Activated CD8-positive, alpha-beta memory T cell treated with anti-CD3 and anti-CD28 coated beads, Interleukin-2, amount 10 ng/mL, durations not matched to agents 7 days and 5 days (primary cell): ENCODE measurements around the gene PRKCI. TPM values are rescaled to one million over a fixed set of nuclear protein-coding genes. Genes with fewer than 3 reads are reported as not detected.
"Not testable (repeated sequence)": the region's sequence is repeated elsewhere in the genome, so short reads cannot be mapped to it uniquely, and the experiment has no call there.

Source experiments
- ATAC-seq: fragments of 150-1000 bp; cut with Tn5 transposase; one replicate; pipeline ENCODE4 v1.10.0; 2021; ENCODE audit warnings: moderate library complexity
- CTCF ChIA-PET: fragments of 350-600 bp; sonication (Branson Sonifier 250); formaldehyde crosslinking; loops from one replicate; lab custom pipeline; 2021; ENCODE audit warnings: antibody characterized with exemption; lab: Charles Lee
- DNase-seq: peaks from one replicate; pipeline ENCODE4 v3.0.0-alpha.2; 2020
- H3K27ac Mint-ChIP-seq: one replicate; pipeline ENCODE4 v1.8.0; 2021; ENCODE audit warnings: mild to moderate bottlenecking, mixed read lengths
- H3K27me3 Mint-ChIP-seq: one replicate; pipeline ENCODE4 v1.8.0; 2021; ENCODE audit warnings: mixed read lengths
- H3K36me3 Mint-ChIP-seq: one replicate; pipeline ENCODE4 v1.8.0; 2021; ENCODE audit warnings: mild to moderate bottlenecking, mixed read lengths
- H3K4me1 Mint-ChIP-seq: one replicate; pipeline ENCODE4 v1.8.0; 2021; ENCODE audit warnings: mixed read lengths
- H3K4me3 Mint-ChIP-seq: one replicate; pipeline ENCODE4 v1.8.0; 2021; ENCODE audit warnings: mild to moderate bottlenecking, moderate library complexity, mixed read lengths
- H3K9me3 Mint-ChIP-seq: one replicate; pipeline ENCODE4 v1.8.0; 2022; ENCODE audit warnings: low read depth, mixed read lengths
- total RNA-seq, 2 experiments: library from RNA; stranded (reverse); gene quantifications; one replicate each; pipeline ENCODE4 v1.2.3, GENCODE V29; 2021

PRKCI gene
- total RNA-seq, 2 experiments from 2014 or later: 13.3 to 16.4 TPM

GRCh38 chr3:170277311-170277710 lies 55.1 kb downstream of the PRKCI start:
- DNase-seq: not testable (repeated sequence)

GRCh38 chr3:170277833-170278580 lies 55.8 kb downstream of the PRKCI start:
- Mint-ChIP-seq H3K36me3 (peaks cover 30% of the 10 kb centered on the region), H3K4me3 (peak overlapping the region; percentile 78), H3K27me3 (no peaks in the 10 kb centered on the region), H3K27ac (peak overlapping the region; percentile 86), H3K9me3 (no peaks in the 10 kb centered on the region), H3K4me1 (peaks cover 24% of the 10 kb centered on the region)
- no peak for DNase-seq
- CTCF ChIA-PET: interaction anchor here (1.2 to 1.5 kb wide), 2 partner anchors 34 to 98 kb away, joined by 3 read pairs; no protein-coding TSS in a partner anchor
- peak; percentile 76 for ATAC-seq

More at GRCh38 chr3:170277311-170277710, 55.1 kb downstream of the PRKCI start:
- not testable (repeated sequence) for H3K9me3 Mint-ChIP-seq, H3K27me3 Mint-ChIP-seq
- Mint-ChIP-seq H3K27ac (peak overlapping the region; percentile 86), H3K36me3 (peaks cover 30% of the 10 kb centered on the region), H3K4me1 (peaks cover 24% of the 10 kb centered on the region), H3K4me3 (peak overlapping the region; percentile 56)
- CTCF ChIA-PET: interaction anchor here (1.0 to 1.5 kb wide), 3 partner anchors 35 to 99 kb away, joined by 3 read pairs; partner anchors contain the start of gene PRKCI
- peak; percentile 64 for ATAC-seq

- Mint-ChIP-seq H3K27me3 (no peaks in the 10 kb centered on the region), H3K4me1 (peaks cover 24% of the 10 kb centered on the region), H3K36me3 (peaks cover 28% of the 10 kb centered on the region), H3K9me3 (no peaks in the 10 kb centered on the region), H3K4me3 (no peak overlapping the region), H3K27ac (no peak overlapping the region)
- CTCF ChIA-PET: interaction anchor here (1.5 kb wide), 1 partner anchor 34 kb away, joined by 3 read pairs; no protein-coding TSS in a partner anchor
- DNase-seq (no peak), ATAC-seq (no peak)
These were observed 56.4 kb downstream of the PRKCI start for GRCh38 chr3:170278627-170279026.

GRCh38 chr3:170290194-170290593 lies 68.0 kb downstream of the PRKCI start:
- H3K4me3 Mint-ChIP-seq: no peak overlapping the region
- no peaks in the 10 kb centered on the region for H3K4me1 Mint-ChIP-seq
- H3K36me3 Mint-ChIP-seq: peaks cover 6% of the 10 kb centered on the region
- no peak overlapping the region for H3K27ac Mint-ChIP-seq
- CTCF ChIA-PET: no interaction called here
- no peak for DNase-seq
- H3K9me3 Mint-ChIP-seq: no peaks in the 10 kb centered on the region
- H3K27me3 Mint-ChIP-seq: no peaks in the 10 kb centered on the region
- no peak for ATAC-seq

- Mint-ChIP-seq H3K27me3 (no peaks in the 10 kb centered on the region), H3K9me3 (no peaks in the 10 kb centered on the region), H3K4me3 (no peak overlapping the region), H3K36me3 (peaks cover 8% of the 10 kb centered on the region), H3K4me1 (no peaks in the 10 kb centered on the region), H3K27ac (no peak overlapping the region)
- CTCF ChIA-PET: no interaction called here
- ATAC-seq (no peak), DNase-seq (no peak)
These were observed 73.4 kb downstream of the PRKCI start for GRCh38 chr3:170295586-170295985.

GRCh38 chr3:170296703-170297102 lies 74.5 kb downstream of the PRKCI start:
- Mint-ChIP-seq H3K4me3 (no peak overlapping the region), H3K27me3 (no peaks in the 10 kb centered on the region), H3K27ac (no peak overlapping the region), H3K4me1 (no peaks in the 10 kb centered on the region), H3K9me3 (no peaks in the 10 kb centered on the region), H3K36me3 (peaks cover 8% of the 10 kb centered on the region)
- DNase-seq: no peak
- CTCF ChIA-PET: no interaction called here
- no peak for ATAC-seq

- DNase-seq (no peak), ATAC-seq (no peak)
- Mint-ChIP-seq H3K27ac (no peak overlapping the region), H3K9me3 (no peaks in the 10 kb centered on the region), H3K4me1 (no peaks in the 10 kb centered on the region), H3K4me3 (no peak overlapping the region), H3K27me3 (no peaks in the 10 kb centered on the region), H3K36me3 (peaks cover 7% of the 10 kb centered on the region)
- CTCF ChIA-PET: no interaction called here
These were observed 79.2 kb downstream of the PRKCI start for GRCh38 chr3:170301405-170301804.

GRCh38 chr3:170302008-170302407 lies 79.8 kb downstream of the PRKCI start:
- no peak overlapping the region for H3K4me3 Mint-ChIP-seq
- no peak overlapping the region for H3K27ac Mint-ChIP-seq
- DNase-seq: no peak
- CTCF ChIA-PET: no interaction called here
- H3K4me1 Mint-ChIP-seq: no peaks in the 10 kb centered on the region
- H3K9me3 Mint-ChIP-seq: no peaks in the 10 kb centered on the region
- H3K27me3 Mint-ChIP-seq: no peaks in the 10 kb centered on the region
- peaks cover 7% of the 10 kb centered on the region for H3K36me3 Mint-ChIP-seq
- ATAC-seq: no peak

- H3K36me3 Mint-ChIP-seq: peaks cover 1% of the 10 kb centered on the region
- H3K4me1 Mint-ChIP-seq: no peaks in the 10 kb centered on the region
- no peak for ATAC-seq
- no peak overlapping the region for H3K27ac Mint-ChIP-seq
- H3K4me3 Mint-ChIP-seq: no peak overlapping the region
- CTCF ChIA-PET: interaction anchor here (0.7 kb wide), 1 partner anchor 352 kb away, joined by 3 read pairs; no protein-coding TSS in a partner anchor
- no peaks in the 10 kb centered on the region for H3K9me3 Mint-ChIP-seq
- no peak for DNase-seq
- no peaks in the 10 kb centered on the region for H3K27me3 Mint-ChIP-seq
These were observed 83.8 kb downstream of the PRKCI start for GRCh38 chr3:170306015-170306414.

GRCh38 chr3:170307671-170308405 lies 85.6 kb downstream of the PRKCI start:
- no peak for ATAC-seq
- H3K27me3 Mint-ChIP-seq: no peaks in the 10 kb centered on the region

GRCh38 chr3:170309046-170309445 lies 86.8 kb downstream of the PRKCI start:
- ATAC-seq (no peak), DNase-seq (no peak)
- H3K36me3 Mint-ChIP-seq: no peaks in the 10 kb centered on the region
- no peak overlapping the region for H3K27ac Mint-ChIP-seq
- no peaks in the 10 kb centered on the region for H3K9me3 Mint-ChIP-seq
- CTCF ChIA-PET: interaction anchor here (0.7 to 1.6 kb wide), 3 partner anchors 14 to 102 kb away, joined by 3 to 5 read pairs (median 5); partner anchors contain the start of gene SKIL
- no peaks in the 10 kb centered on the region for H3K4me1 Mint-ChIP-seq
- H3K27me3 Mint-ChIP-seq: no peaks in the 10 kb centered on the region
- H3K4me3 Mint-ChIP-seq: no peak overlapping the region

More at GRCh38 chr3:170307671-170308405, 85.6 kb downstream of the PRKCI start:
- Mint-ChIP-seq H3K36me3 (peaks cover 1% of the 10 kb centered on the region), H3K27ac (no peak overlapping the region), H3K4me3 (no peak overlapping the region), H3K9me3 (no peaks in the 10 kb centered on the region), H3K4me1 (no peaks in the 10 kb centered on the region)
- CTCF ChIA-PET: interaction anchor here (1.0 to 1.4 kb wide), 2 partner anchors 49 to 118 kb away, joined by 4 to 5 read pairs; partner anchors contain the start of gene SKIL
- no peak for DNase-seq

- Mint-ChIP-seq H3K36me3 (no peaks in the 10 kb centered on the region), H3K4me3 (no peak overlapping the region), H3K27ac (no peak overlapping the region), H3K4me1 (no peaks in the 10 kb centered on the region), H3K9me3 (no peaks in the 10 kb centered on the region), H3K27me3 (peaks cover 9% of the 10 kb centered on the region)
- ATAC-seq: no peak
- no peak for DNase-seq
- CTCF ChIA-PET: interaction anchor here (1.1 kb wide), 1 partner anchor 93 kb away, joined by 3 read pairs; no protein-coding TSS in a partner anchor
These were observed 95.7 kb downstream of the PRKCI start for GRCh38 chr3:170317954-170318353.

GRCh38 chr3:170320461-170321121 lies 98.4 kb downstream of the PRKCI start:
- ATAC-seq (no peak), DNase-seq (no peak)
- Mint-ChIP-seq H3K36me3 (no peaks in the 10 kb centered on the region), H3K27me3 (peaks cover 17% of the 10 kb centered on the region), H3K9me3 (no peaks in the 10 kb centered on the region), H3K4me3 (no peak overlapping the region), H3K4me1 (no peaks in the 10 kb centered on the region), H3K27ac (no peak overlapping the region)
- CTCF ChIA-PET: no interaction called here
